ENCODE results near the gene TNN.

GRCh38 chr1:175072099-175072951, 4.7 kb downstream of the TNN start:
- TF ChIP-seq CTCF (IDR thresholded peaks at IDR 0.05): no peak
- TF ChIP-seq POLR2A (IDR thresholded peaks at IDR 0.05): no peak

Data from heart left ventricle (tissue), 13 donors.